Left lobe of liver (tissue), 2 donors: ENCODE data around the gene MAMSTR. TPM values are rescaled to one million over a fixed set of nuclear protein-coding genes. Genes with fewer than 3 reads are reported as not detected.

Experiments
- ATAC-seq: fragments of 200-7000 bp; cut with Tn5 transposase; one replicate; pipeline ENCODE4 v1.9.1; 2020; ENCODE audit warnings: mild to moderate bottlenecking, moderate library complexity
- DNase-seq: peaks from one replicate; pipeline ENCODE4 v3.0.0-alpha.2; 2020; ENCODE audit warnings: low spot score
- total RNA-seq: library from RNA; stranded (reverse); gene quantifications from one replicate; pipeline ENCODE4 v1.2.1, GENCODE V29; 2021
- donor health status: DM: no; HTN: no; CAD: no; lungs with moderate emphysema.
- donor health status: DM: no; HTN: yes; CAD: no.

Gene MAMSTR
- total RNA-seq, 1 donor from 2014 or later, result 0.23 TPM

DNA sequence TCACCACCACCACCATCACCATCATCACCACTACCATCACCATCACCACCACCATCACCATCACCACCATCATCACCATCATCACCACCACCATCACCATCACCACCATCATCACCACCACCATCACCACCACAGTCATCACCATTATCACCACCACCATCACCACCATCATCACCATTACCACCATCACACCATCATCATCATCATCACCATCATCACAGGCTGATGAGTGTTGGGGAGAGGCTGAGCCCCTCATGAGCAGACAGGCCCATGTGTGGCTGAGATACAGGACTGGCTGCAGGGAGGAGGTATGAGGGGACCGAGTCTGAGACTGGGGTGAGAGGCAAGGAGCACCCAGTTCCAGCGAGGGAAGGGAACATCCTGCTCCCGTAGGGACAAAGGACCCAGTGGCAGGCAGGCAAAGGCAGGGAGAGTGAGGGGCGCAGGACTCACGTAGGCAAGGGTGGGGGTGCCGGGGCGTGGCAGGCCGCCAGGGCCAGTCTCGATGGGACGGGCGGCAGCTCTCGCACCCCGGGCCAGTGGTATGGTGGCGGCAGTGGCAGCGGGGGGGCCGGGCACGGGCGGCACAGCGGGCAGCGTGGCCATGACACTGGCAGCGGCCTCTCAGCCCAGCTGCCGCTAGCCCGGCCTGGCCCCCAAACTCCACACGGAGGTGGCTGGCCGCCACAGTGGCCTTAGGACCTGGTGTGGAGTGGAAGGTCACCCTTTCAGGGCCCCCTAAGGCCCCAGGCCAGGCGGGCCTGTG is 49.4 kb downstream of the MAMSTR start:
- DNase-seq (no peak), ATAC-seq (no peak)

DNA sequence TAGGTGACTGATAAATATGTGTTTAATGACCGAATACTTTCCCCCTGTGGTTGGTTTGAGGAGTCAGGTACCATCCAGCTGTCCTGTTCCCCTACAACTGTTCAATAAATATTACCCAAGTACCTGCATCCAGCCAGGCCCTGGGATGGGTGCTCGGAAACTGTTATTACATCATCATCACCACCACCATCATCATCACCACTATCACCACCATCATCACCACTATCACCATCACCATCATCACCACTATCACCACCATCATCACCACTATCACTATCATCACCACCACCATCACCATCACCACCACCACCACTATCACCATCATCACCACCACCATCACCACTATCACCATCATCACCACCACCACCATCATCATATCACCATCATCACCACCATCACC is 50.8 kb downstream of the MAMSTR start:
- no peak for ATAC-seq
- DNase-seq, result no peak

- DNase-seq (no peak), ATAC-seq (peak; percentile 68)
These were observed 51.2 kb downstream of the MAMSTR start for GRCh38 chr19:48668332-48668731.

- DNase-seq (no peak), ATAC-seq (no peak)
These were observed 53.7 kb downstream of the MAMSTR start for GRCh38 chr19:48665786-48666185.

DNA sequence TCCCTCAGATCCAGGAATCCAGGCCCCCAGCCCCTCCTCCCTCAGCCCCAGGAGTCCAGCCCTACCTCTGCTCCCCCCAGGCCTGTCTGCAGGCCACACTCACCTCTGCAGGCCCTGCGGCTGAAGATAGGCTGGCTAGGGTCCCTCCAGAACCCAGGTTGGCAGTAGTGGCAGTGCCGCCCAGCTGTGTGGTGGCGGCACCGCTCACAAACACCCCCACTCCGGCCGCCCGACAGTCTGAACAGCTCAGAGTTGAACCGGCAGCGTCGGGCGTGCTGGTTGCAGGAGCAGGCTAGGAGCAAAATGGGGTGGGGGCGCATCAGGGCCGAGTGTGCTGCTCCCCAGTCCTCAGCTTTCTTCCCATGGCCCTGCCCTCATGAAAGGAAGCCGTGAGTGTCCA is 55.0 kb downstream of the MAMSTR start:
- DNase-seq, result no peak

GRCh38 chr19:48663667-48664066 is 55.9 kb downstream of the MAMSTR start:
- ATAC-seq (no peak), DNase-seq (no peak)

More for the DNA sequence above, 55.0 kb downstream of the MAMSTR start:
- no peak for ATAC-seq

Other genes with a start within 250 kb of the MAMSTR start
- gene LMTK3, start 207.9 kb downstream of the MAMSTR start, total RNA-seq, result 0.43 TPM
- not detected for gene SULT2B1, start 167.6 kb downstream of the MAMSTR start, total RNA-seq
- gene SPACA4, start 113.0 kb downstream of the MAMSTR start, total RNA-seq, result not detected
- gene FAM83E, start 104.6 kb downstream of the MAMSTR start, total RNA-seq, result 0.18 TPM
- 401 TPM for gene RPL18, start 100.5 kb downstream of the MAMSTR start, total RNA-seq
- 41.6 TPM for gene SPHK2, start 100.2 kb downstream of the MAMSTR start, total RNA-seq
- 11.4 TPM for gene DBP, start 82.3 kb downstream of the MAMSTR start, total RNA-seq
- gene CA11, start 73.5 kb downstream of the MAMSTR start, total RNA-seq, result 1.7 TPM
- gene NTN5, start 46.7 kb downstream of the MAMSTR start, total RNA-seq, result 0.28 TPM
- not detected for gene FUT2, start 23.8 kb downstream of the MAMSTR start, total RNA-seq
- 3.1 TPM for gene RASIP1, start 20.9 kb upstream of the MAMSTR start, total RNA-seq
- gene IZUMO1, start 27.2 kb upstream of the MAMSTR start, total RNA-seq, result not detected
- gene FUT1, start 32.9 kb upstream of the MAMSTR start, total RNA-seq, result 0.43 TPM
- gene FGF21, start 35.8 kb upstream of the MAMSTR start, total RNA-seq, result 0.75 TPM
- gene BCAT2, start 91.3 kb upstream of the MAMSTR start, total RNA-seq, result 21.7 TPM
- 15.7 TPM for gene HSD17B14, start 116.8 kb upstream of the MAMSTR start, total RNA-seq
- 7.6 TPM for gene PLEKHA4, start 148.9 kb upstream of the MAMSTR start, total RNA-seq
- 5.7 TPM for gene PPP1R15A, start 152.7 kb upstream of the MAMSTR start, total RNA-seq
- not detected for gene TULP2, start 179.0 kb upstream of the MAMSTR start, total RNA-seq
- gene NUCB1, start 180.6 kb upstream of the MAMSTR start, total RNA-seq, result 300 TPM
- gene DHDH, start 214.0 kb upstream of the MAMSTR start, total RNA-seq, result 0.23 TPM
- gene BAX, start 235.2 kb upstream of the MAMSTR start, total RNA-seq, result 18.9 TPM
- gene FTL, start 245.6 kb upstream of the MAMSTR start, total RNA-seq, result 8,713 TPM